ENCODE measurements around the gene GTF2H3.

Gene GTF2H3

DNA sequence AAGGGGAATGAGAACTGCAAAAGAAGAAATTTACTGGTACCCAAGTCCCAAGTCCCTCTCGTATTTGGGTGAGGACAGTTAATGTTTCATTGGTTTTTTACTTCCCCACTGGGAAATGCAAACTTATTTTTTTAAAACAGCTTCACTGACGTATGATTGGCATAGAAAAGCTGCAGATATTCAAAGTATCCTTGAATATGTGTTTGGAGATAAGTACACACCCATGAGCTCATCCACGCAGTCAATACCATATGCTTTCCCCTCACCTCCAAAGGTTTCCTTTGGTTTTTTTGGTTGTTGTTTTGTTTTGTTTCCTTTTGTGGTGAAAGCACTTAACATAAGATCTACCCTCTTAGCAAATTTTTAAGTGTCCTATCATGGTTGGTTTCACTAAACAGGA is 50.3 kb downstream of the GTF2H3 start:
- TF ChIP-seq L3MBTL2 (conservative IDR thresholded peaks at IDR 0.05) (no peak), BHLHE40 (IDR thresholded peaks at IDR 0.05; ENCODE audit: borderline replicate concordance) (no peak), ARNT (IDR thresholded peaks at IDR 0.05) (no peak), SP1 (IDR thresholded peaks at IDR 0.05) (no peak), FOXM1 (IDR thresholded peaks at IDR 0.05; ENCODE audit: borderline replicate concordance) (no peak), CTBP1 (IDR thresholded peaks at IDR 0.05; ENCODE audit: borderline replicate concordance) (no peak), LEF1 (IDR thresholded peaks at IDR 0.05; ENCODE audit: borderline replicate concordance) (no peak), FOXK2 (IDR thresholded peaks at IDR 0.05) (no peak), ZNF384 (IDR thresholded peaks at IDR 0.05) (no peak), SUZ12 (IDR thresholded peaks at IDR 0.05) (no peak), NFRKB (IDR thresholded peaks at IDR 0.05) (no peak), TARDBP (IDR thresholded peaks at IDR 0.05) (no peak), FOXA1 (IDR thresholded peaks at IDR 0.05) (no peak), ELF4 (IDR thresholded peaks at IDR 0.05) (no peak), HDGF (IDR thresholded peaks at IDR 0.05; ENCODE audit: borderline replicate concordance) (no peak)
- TF ChIP-seq, protein P1, sequence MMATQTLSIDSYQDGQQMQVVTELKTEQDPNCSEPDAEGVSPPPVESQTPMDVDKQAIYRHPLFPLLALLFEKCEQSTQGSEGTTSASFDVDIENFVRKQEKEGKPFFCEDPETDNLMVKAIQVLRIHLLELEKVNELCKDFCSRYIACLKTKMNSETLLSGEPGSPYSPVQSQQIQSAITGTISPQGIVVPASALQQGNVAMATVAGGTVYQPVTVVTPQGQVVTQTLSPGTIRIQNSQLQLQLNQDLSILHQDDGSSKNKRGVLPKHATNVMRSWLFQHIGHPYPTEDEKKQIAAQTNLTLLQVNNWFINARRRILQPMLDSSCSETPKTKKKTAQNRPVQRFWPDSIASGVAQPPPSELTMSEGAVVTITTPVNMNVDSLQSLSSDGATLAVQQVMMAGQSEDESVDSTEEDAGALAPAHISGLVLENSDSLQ (IDR thresholded peaks at IDR 0.05) = no peak
- CTCF ChIA-PET = no interaction called here
- POLR2A ChIA-PET = no interaction called here

GRCh38 chr12:123686636-123687190 is 53.1 kb downstream of the GTF2H3 start:
- no peak for TF ChIP-seq ZNF384 (IDR thresholded peaks at IDR 0.05)
- no peak for TF ChIP-seq NFRKB (IDR thresholded peaks at IDR 0.05)
- TF ChIP-seq ELF4 (IDR thresholded peaks at IDR 0.05) = no peak
- TF ChIP-seq ARNT (IDR thresholded peaks at IDR 0.05) = no peak
- no peak for TF ChIP-seq SUZ12 (IDR thresholded peaks at IDR 0.05)
- TF ChIP-seq FOXK2 (IDR thresholded peaks at IDR 0.05) = no peak
- TF ChIP-seq FOXA1 (IDR thresholded peaks at IDR 0.05) = no peak
- TF ChIP-seq TARDBP (IDR thresholded peaks at IDR 0.05) = no peak
- TF ChIP-seq LEF1 (IDR thresholded peaks at IDR 0.05; ENCODE audit: borderline replicate concordance) = no peak
- TF ChIP-seq HDGF (IDR thresholded peaks at IDR 0.05; ENCODE audit: borderline replicate concordance) = no peak
- POLR2A ChIA-PET = no interaction called here
- CTCF ChIA-PET = no interaction called here
- DNase-seq (ENCODE audit: extremely low spot score) = no peak

More for the DNA sequence above, 50.3 kb downstream of the GTF2H3 start:
- no peak for DNase-seq (ENCODE audit: extremely low spot score)

GRCh38 chr12:123690191-123690840 is 56.7 kb downstream of the GTF2H3 start:
- POLR2A ChIA-PET = no interaction called here
- no peak for TF ChIP-seq ELF4 (IDR thresholded peaks at IDR 0.05)
- no peak for TF ChIP-seq FOXK2 (IDR thresholded peaks at IDR 0.05)
- no peak for TF ChIP-seq L3MBTL2 (conservative IDR thresholded peaks at IDR 0.05)
- no peak for DNase-seq (ENCODE audit: extremely low spot score)
- CTCF ChIA-PET = no interaction called here

DNA sequence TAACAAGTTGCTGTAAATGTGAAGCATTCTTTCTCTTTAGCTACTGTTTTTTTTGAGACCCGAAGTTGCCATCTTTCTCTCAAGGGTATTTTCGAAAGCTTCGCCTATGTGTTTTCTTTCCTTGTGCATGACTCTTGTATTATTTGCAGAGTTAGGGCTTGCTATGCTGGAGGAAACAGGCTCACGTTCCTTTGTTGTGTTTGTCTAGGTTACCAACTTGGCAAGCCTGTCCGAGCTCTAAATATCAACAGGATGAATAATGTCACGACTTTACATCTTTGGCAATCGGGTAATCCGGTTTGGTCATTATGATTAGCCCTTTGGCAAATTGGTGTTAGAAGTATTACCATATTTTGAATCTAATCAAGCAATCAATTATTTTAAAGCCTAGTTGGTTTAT is 62.6 kb downstream of the GTF2H3 start:
- no peak for DNase-seq (ENCODE audit: extremely low spot score)
- ChIA-PET POLR2A (interaction anchor here (1.0 kb wide), 1 partner anchor 16 kb away, joined by 3 read pairs; the partner anchor contains the start of gene ATP6V0A2), CTCF (no interaction called here)
- TF ChIP-seq ELF4 (IDR thresholded peaks at IDR 0.05) = no peak
- no peak for TF ChIP-seq FOXK2 (IDR thresholded peaks at IDR 0.05)
- TF ChIP-seq CTBP1 (IDR thresholded peaks at IDR 0.05; ENCODE audit: borderline replicate concordance) = no peak
- TF ChIP-seq, protein P1 (IDR thresholded peaks at IDR 0.05) = no peak

DNA sequence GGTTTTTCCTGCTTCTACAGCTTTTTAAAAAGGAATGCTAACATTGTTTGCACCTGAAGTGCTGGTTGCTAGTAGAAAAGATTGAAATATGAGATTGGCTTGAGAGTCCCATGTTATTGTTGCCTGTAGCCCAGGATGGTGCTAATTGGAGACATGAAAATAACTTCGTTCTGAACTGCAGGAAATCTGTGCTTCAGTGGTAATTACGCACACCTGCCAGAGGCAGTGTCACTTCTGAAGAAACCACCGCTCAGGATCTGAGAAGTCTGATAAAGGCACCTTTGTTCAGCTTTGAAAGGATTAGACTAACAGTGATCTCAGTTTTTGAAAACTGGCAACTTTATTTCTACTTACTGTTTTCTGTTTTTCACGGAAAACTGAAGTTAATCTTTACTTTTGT is 63.0 kb downstream of the GTF2H3 start:
- no peak for TF ChIP-seq CTBP1 (IDR thresholded peaks at IDR 0.05; ENCODE audit: borderline replicate concordance)
- TF ChIP-seq SP1 (IDR thresholded peaks at IDR 0.05) = no peak
- TF ChIP-seq FOXK2 (IDR thresholded peaks at IDR 0.05) = no peak
- no peak for TF ChIP-seq FOXM1 (IDR thresholded peaks at IDR 0.05; ENCODE audit: borderline replicate concordance)
- CTCF ChIA-PET = no interaction called here
- POLR2A ChIA-PET = interaction anchor here (1.0 kb wide), 1 partner anchor 15 kb away, joined by 3 read pairs; the partner anchor contains the start of gene ATP6V0A2
- DNase-seq (ENCODE audit: extremely low spot score) = no peak

DNA sequence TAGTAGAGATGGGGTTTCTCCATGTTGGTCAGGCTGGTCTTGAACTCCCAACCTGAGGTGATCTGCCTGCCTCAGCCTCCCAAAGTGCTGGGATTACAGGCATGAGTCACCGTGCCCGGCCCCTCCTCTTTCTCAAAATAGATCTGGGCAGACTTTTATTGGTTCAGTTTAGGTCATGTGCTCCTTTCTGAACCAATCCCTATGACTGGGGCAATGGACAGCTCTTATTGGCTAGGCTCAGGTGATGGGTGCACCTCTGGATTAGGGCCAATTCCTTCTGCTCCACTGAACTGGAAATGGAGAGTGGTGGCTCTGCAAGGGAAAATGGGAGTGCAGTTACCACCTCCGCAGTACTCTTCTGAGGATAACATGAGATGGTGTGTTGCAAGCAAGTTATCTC is 72.3 kb downstream of the GTF2H3 start:
- TF ChIP-seq ZNF384 (IDR thresholded peaks at IDR 0.05) = no peak
- TF ChIP-seq LEF1 (IDR thresholded peaks at IDR 0.05; ENCODE audit: borderline replicate concordance) = no peak
- no peak for TF ChIP-seq SP1 (IDR thresholded peaks at IDR 0.05)
- TF ChIP-seq ARNT (IDR thresholded peaks at IDR 0.05) = no peak
- TF ChIP-seq FOXM1 (IDR thresholded peaks at IDR 0.05; ENCODE audit: borderline replicate concordance) = no peak
- no peak for TF ChIP-seq ELF4 (IDR thresholded peaks at IDR 0.05)
- TF ChIP-seq BHLHE40 (IDR thresholded peaks at IDR 0.05; ENCODE audit: borderline replicate concordance) = no peak
- no peak for TF ChIP-seq SUZ12 (IDR thresholded peaks at IDR 0.05)
- no peak for TF ChIP-seq FOXK2 (IDR thresholded peaks at IDR 0.05)
- TF ChIP-seq FOXA1 (IDR thresholded peaks at IDR 0.05) = no peak
- TF ChIP-seq, protein P1 (IDR thresholded peaks at IDR 0.05) = no peak
- TF ChIP-seq CTBP1 (IDR thresholded peaks at IDR 0.05; ENCODE audit: borderline replicate concordance) = no peak
- POLR2A ChIA-PET = no interaction called here
- CTCF ChIA-PET = no interaction called here
- DNase-seq (ENCODE audit: extremely low spot score) = peak; percentile 26

DNA sequence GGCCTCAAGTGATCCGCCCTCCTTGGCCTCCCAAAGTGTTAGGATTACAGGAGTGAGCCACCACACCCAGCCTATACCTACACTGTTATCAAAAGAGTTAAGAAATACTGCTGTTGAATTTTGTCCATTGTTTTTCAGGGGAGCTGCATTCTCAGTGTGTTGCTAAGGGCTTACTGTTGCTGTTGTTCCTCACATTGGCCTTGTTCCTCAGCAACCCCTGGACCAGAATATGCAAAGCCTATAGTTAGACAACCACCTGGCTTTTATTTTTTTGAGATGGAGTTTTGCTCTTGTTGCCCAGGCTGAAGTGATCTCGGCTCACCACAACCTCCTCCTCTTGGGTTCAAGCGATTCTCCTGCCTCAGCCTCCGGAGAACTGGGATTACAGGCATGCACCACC is 73.8 kb downstream of the GTF2H3 start:
- ChIA-PET POLR2A (no interaction called here), CTCF (no interaction called here)
- no peak for DNase-seq (ENCODE audit: extremely low spot score)
- TF ChIP-seq FOXK2 (IDR thresholded peaks at IDR 0.05) (no peak), FOXA1 (IDR thresholded peaks at IDR 0.05) (no peak), LEF1 (IDR thresholded peaks at IDR 0.05; ENCODE audit: borderline replicate concordance) (no peak), FOXM1 (IDR thresholded peaks at IDR 0.05; ENCODE audit: borderline replicate concordance) (no peak), SP1 (IDR thresholded peaks at IDR 0.05) (no peak), NFRKB (IDR thresholded peaks at IDR 0.05) (no peak), BHLHE40 (IDR thresholded peaks at IDR 0.05; ENCODE audit: borderline replicate concordance) (no peak), ZNF384 (IDR thresholded peaks at IDR 0.05) (no peak), ELF4 (IDR thresholded peaks at IDR 0.05) (no peak), ARNT (IDR thresholded peaks at IDR 0.05) (no peak), L3MBTL2 (conservative IDR thresholded peaks at IDR 0.05) (no peak), TARDBP (IDR thresholded peaks at IDR 0.05) (no peak), SUZ12 (IDR thresholded peaks at IDR 0.05) (no peak), CTBP1 (IDR thresholded peaks at IDR 0.05; ENCODE audit: borderline replicate concordance) (no peak), HDGF (IDR thresholded peaks at IDR 0.05; ENCODE audit: borderline replicate concordance) (no peak)
- TF ChIP-seq, protein P1 (IDR thresholded peaks at IDR 0.05) = no peak
